Brain microvascular endothelial cell (primary cell): ENCODE measurements around the gene OR51I2.

Experiments
- DNase-seq: peaks from one replicate; pipeline ENCODE4 v3.0.0-alpha.2; 2020
- H3K27ac ChIP-seq: fragments of 250-450 bp; sonication (Bioruptor Pico); 2 replicates; pipeline ENCODE4 v1.5.1; 2020; ENCODE audit warnings: mild to moderate bottlenecking, moderate library complexity
- H3K27me3 ChIP-seq: fragments of 250-450 bp; sonication (Bioruptor Pico); replicated peaks from 2 replicates; pipeline ENCODE4 v1.5.1; 2020; ENCODE audit warnings: mild to moderate bottlenecking
- H3K36me3 ChIP-seq: fragments of 250-450 bp; sonication (Bioruptor Pico); replicated peaks from 2 replicates; pipeline ENCODE4 v1.5.1; 2020; ENCODE audit warnings: mild to moderate bottlenecking
- H3K4me3 ChIP-seq: 2 replicates; pipeline ENCODE4 v1.5.1; 2011; ENCODE audit warnings: low read depth, mild to moderate bottlenecking, control low read depth, low read length, moderate library complexity
- in situ Hi-C: cut with HindIII; loops from 2 replicates; pipeline ENCODE4 v1.10.0; 2017; ENCODE audit warnings: low sequenced_read_pairs, low pct_ligation_motif_present
- TF ChIP-seq, protein P1 (sequence below): IDR thresholded peaks from 2 replicates; pipeline ENCODE4 v1.5.1; 2011; ENCODE audit warnings: low read depth, mild to moderate bottlenecking, moderate library complexity, low read length, control low read depth, inconsistent platforms; ENCODE audit errors: missing control alignments

OR51I2 gene

GRCh38 chr11:5443835-5444393 lies 5.2 kb upstream of the OR51I2 start:
- in situ Hi-C loops: no loop called here
- Histone ChIP-seq H3K27ac (no peak overlapping the region), H3K36me3 (no peaks in the 10 kb centered on the region), H3K4me3 (no peak overlapping the region), H3K27me3 (no peaks in the 10 kb centered on the region)
- TF ChIP-seq, protein P1, sequence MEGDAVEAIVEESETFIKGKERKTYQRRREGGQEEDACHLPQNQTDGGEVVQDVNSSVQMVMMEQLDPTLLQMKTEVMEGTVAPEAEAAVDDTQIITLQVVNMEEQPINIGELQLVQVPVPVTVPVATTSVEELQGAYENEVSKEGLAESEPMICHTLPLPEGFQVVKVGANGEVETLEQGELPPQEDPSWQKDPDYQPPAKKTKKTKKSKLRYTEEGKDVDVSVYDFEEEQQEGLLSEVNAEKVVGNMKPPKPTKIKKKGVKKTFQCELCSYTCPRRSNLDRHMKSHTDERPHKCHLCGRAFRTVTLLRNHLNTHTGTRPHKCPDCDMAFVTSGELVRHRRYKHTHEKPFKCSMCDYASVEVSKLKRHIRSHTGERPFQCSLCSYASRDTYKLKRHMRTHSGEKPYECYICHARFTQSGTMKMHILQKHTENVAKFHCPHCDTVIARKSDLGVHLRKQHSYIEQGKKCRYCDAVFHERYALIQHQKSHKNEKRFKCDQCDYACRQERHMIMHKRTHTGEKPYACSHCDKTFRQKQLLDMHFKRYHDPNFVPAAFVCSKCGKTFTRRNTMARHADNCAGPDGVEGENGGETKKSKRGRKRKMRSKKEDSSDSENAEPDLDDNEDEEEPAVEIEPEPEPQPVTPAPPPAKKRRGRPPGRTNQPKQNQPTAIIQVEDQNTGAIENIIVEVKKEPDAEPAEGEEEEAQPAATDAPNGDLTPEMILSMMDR: no peak
- DNase-seq: no peak

- in situ Hi-C loops: no loop called here
Observed at GRCh38 chr11:5449432-5449831, 309 bp downstream of the OR51I2 start.

GRCh38 chr11:5460983-5461621 lies 12.0 kb downstream of the OR51I2 start:
- H3K4me3 ChIP-seq: no peak overlapping the region
- TF ChIP-seq, protein P1: no peak
- H3K27ac ChIP-seq: no peak overlapping the region
- DNase-seq: no peak
- no peaks in the 10 kb centered on the region for H3K36me3 ChIP-seq
- no peaks in the 10 kb centered on the region for H3K27me3 ChIP-seq
- in situ Hi-C loops: no loop called here

More at GRCh38 chr11:5449432-5449831, 309 bp downstream of the OR51I2 start:
- no peak for DNase-seq
- no peaks in the 10 kb centered on the region for H3K36me3 ChIP-seq
- no peak overlapping the region for H3K27ac ChIP-seq
- H3K27me3 ChIP-seq: no peaks in the 10 kb centered on the region
- no peak overlapping the region for H3K4me3 ChIP-seq
- TF ChIP-seq, protein P1: no peak

DNA sequence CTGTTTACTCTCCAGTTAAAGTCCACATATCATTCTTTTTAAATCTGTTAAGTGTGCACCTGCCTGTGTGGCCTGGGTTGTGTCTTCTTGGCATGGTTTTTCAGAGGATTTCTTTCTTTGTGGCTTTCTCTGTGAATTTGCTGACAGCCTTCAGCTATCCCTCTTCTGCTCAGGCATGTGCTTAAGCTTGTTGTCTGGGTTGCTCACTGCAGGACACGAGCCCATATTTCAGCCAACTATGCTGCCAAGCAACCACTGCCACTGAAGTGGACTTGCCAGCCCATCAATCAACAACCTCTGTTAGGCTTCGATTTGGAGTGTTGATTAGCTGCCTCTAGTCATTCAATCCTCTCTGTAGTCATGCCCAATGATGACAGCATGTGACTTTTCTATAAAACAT lies 18.4 kb downstream of the OR51I2 start:
- H3K36me3 ChIP-seq: no peaks in the 10 kb centered on the region
- H3K27me3 ChIP-seq: no peaks in the 10 kb centered on the region
- H3K27ac ChIP-seq: no peak overlapping the region
- no peak overlapping the region for H3K4me3 ChIP-seq
- DNase-seq: no peak
- TF ChIP-seq, protein P1: no peak
- in situ Hi-C loops: no loop called here

- Histone ChIP-seq H3K27ac (no peak overlapping the region), H3K4me3 (no peak overlapping the region), H3K36me3 (no peaks in the 10 kb centered on the region), H3K27me3 (no peaks in the 10 kb centered on the region)
- in situ Hi-C loops: no loop called here
- no peak for DNase-seq
- TF ChIP-seq, protein P1: no peak
Observed at GRCh38 chr11:5473921-5474320, 24.8 kb downstream of the OR51I2 start.
